A549 (cell line): ENCODE measurements around the gene RIPOR1. TPM values are rescaled to one million over a fixed set of nuclear protein-coding genes. Genes with fewer than 3 reads are reported as not detected.

Source experiments
- ATAC-seq, 2 experiments: fragments of 200-7000 bp in 1 of 2; fragments of >200 bp in 1 of 2; cut with Nextera tagmentation in 1 of 2; cut with Tn5 transposase in 1 of 2; 3 replicates each; pipeline versions ENCODE4 v1.8.0 to v1.9.1; 2018 to 2020; ENCODE audit warnings: mild to moderate bottlenecking in 1 of 2, moderate library complexity in 1 of 2
- CTCF ChIA-PET: fragments of 300-600 bp; sonication (Branson Sonifier 250); formaldehyde crosslinking; extraction: SDS; loops from one replicate; lab custom pipeline; 2021; ENCODE audit warnings: antibody characterized with exemption, inconsistent platforms; lab: Yijun Ruan, JAX
- POLR2A ChIA-PET: fragments of 350-600 bp; formaldehyde crosslinking; extraction: SDS; loops from one replicate; lab custom pipeline; 2021; ENCODE audit warnings: antibody characterized with exemption, inconsistent platforms; lab: Yijun Ruan, JAX
- DNase-seq, 2 experiments: peaks; one replicate each; pipeline versions ENCODE4 v3.0.0 to v3.0.0-alpha.2; 2011 to 2016; ENCODE audit warnings: low read depth in 1 of 2, low spot score in 1 of 2
- FAIRE-seq: peaks from 2 replicates; lab custom pipeline; 2011; peaks lifted over from hg19 to GRCh38; lab: Jason Lieb, UNC
- H3K27ac ChIP-seq, 2 experiments: fragments of >200 bp; sonication (Bioruptor Twin); formaldehyde crosslinking; 3 replicates each; pipeline ENCODE4 v1.5.1; 2016 to 2017
- H3K4me1 ChIP-seq: fragments of >200 bp; sonication (Bioruptor Twin); formaldehyde crosslinking; 3 replicates; pipeline ENCODE4 v1.6.1; 2016
- H3K4me2 ChIP-seq: fragments of >200 bp; sonication (Bioruptor Twin); formaldehyde crosslinking; 3 replicates; pipeline ENCODE4 v1.6.1; 2016
- H3K4me3 ChIP-seq: fragments of >200 bp; sonication (Bioruptor Twin); formaldehyde crosslinking; 3 replicates; pipeline ENCODE4 v1.5.1; 2016
- H3K9me3 ChIP-seq: fragments of >200 bp; sonication (Bioruptor Twin); formaldehyde crosslinking; 3 replicates; pipeline ENCODE4 v1.6.1; 2016
- ATOH8 ChIP-seq: fragments of 250-450 bp; sonication (Bioruptor Pico); IDR thresholded peaks from 2 replicates; pipeline ENCODE4 v1.5.0; 2020; ENCODE audit warnings: low read depth, mild to moderate bottlenecking, moderate library complexity
- ESRRA ChIP-seq: fragments of 150-350 bp; IDR thresholded peaks from 2 replicates; pipeline ENCODE4 v1.6.1; 2014; ENCODE audit warnings: mild to moderate bottlenecking, low read length, borderline replicate concordance
- HDAC2 ChIP-seq: fragments of 200-600 bp; sonication (generic); IDR thresholded peaks from 2 replicates; pipeline ENCODE4 v1.6.1; 2016
- HOXB13 ChIP-seq: fragments of 250-450 bp; sonication (Bioruptor Pico); IDR thresholded peaks from 2 replicates; pipeline ENCODE4 v1.5.0; 2020; ENCODE audit warnings: low read depth, mild to moderate bottlenecking, moderate library complexity
- KDM1A ChIP-seq: fragments of 200-600 bp; sonication (generic); IDR thresholded peaks from 2 replicates; pipeline ENCODE4 v1.6.1; 2016; ENCODE audit warnings: low read depth, mild to moderate bottlenecking
- NPAS2 ChIP-seq: fragments of 250-450 bp; sonication (Bioruptor Pico); IDR thresholded peaks from 2 replicates; pipeline ENCODE4 v1.8.0; 2022; ENCODE audit warnings: mild to moderate bottlenecking, moderate library complexity, borderline replicate concordance
- NR3C1 ChIP-seq: fragments of >200 bp; sonication (Bioruptor Twin); formaldehyde crosslinking; IDR thresholded peaks from 3 replicates; pipeline ENCODE4 v1.6.1; 2017
- PHF8 ChIP-seq: fragments of 200-600 bp; sonication (generic); IDR thresholded peaks from 2 replicates; pipeline ENCODE4 v1.6.1; 2016; ENCODE audit warnings: low read depth, mild to moderate bottlenecking, antibody characterized with exemption, moderate library complexity, borderline replicate concordance
- POLR2AphosphoS2 ChIP-seq: conservative IDR thresholded peaks from 2 replicates; pipeline ENCODE4 v1.6.1; 2012; ENCODE audit warnings: low read length, improper control_type of control experiment, inconsistent platforms
- SREBF2 ChIP-seq: fragments of 450-650 bp; IDR thresholded peaks from 2 replicates; pipeline ENCODE4 v1.6.1; 2014; ENCODE audit warnings: mild to moderate bottlenecking, moderate library complexity
- ZFP36 ChIP-seq: fragments of 450-650 bp; IDR thresholded peaks from 2 replicates; pipeline ENCODE4 v1.6.1; 2014; ENCODE audit warnings: borderline replicate concordance; ENCODE audit not compliant: partially characterized antibody
- ZNF302 ChIP-seq: fragments of 250-450 bp; sonication (Bioruptor Pico); IDR thresholded peaks from 2 replicates; pipeline ENCODE4 v1.9.0; 2021; ENCODE audit warnings: inconsistent platforms, mild to moderate bottlenecking, moderate library complexity
- ZSCAN20 ChIP-seq: fragments of 250-450 bp; sonication (Bioruptor Pico); IDR thresholded peaks from 2 replicates; pipeline ENCODE4 v1.8.0; 2022; ENCODE audit warnings: mild to moderate bottlenecking, moderate library complexity
- WGBS: methylation state at CpG from one replicate; pipeline ENCODE4 v1.1.6; 2017; ENCODE audit errors: missing lambda C conversion rate; 5-methylcytosine and 5-hydroxymethylcytosine counted together
- polyA plus RNA-seq, 4 experiments: library from polyadenylated mRNA; depleted of rRNA in 3 of 4; stranded (reverse); fragments of >200 nt; fragmentation: RNase III in 1 of 4; extraction: RNeasy Plus Mini Kit Qiagen cat#74134 plus additional on column Dnase treatment in 1 of 4; gene quantifications; 2 replicates in 3 of 4; 3 replicates in 1 of 4; pipeline ENCODE4 v1.2.3, GENCODE V29; 2011 to 2017
- small RNA-seq, 6 experiments: library from RNA; depleted of rRNA; stranded (forward); fragments of <200 nt; gene quantifications; one replicate each; pipeline ENCODE3, GENCODE V24; 2012

Gene RIPOR1
- polyA plus RNA-seq, 2 of the 4 experiments (the other 2 are of a cell fraction) = 7.2 to 23.0 TPM

- no peak overlapping the region; a peak in 1 of 6 replicates for H3K27ac ChIP-seq
- POLR2A ChIA-PET = no interaction called here
- peaks cover 9% of the 10 kb centered on the region; the same call in 1 of the 3 replicates for H3K4me1 ChIP-seq
- 83% methylated on average over 1 of the region's 1 CpG for WGBS
- ATAC-seq (peak; percentile 50 to 54; a peak in 3 of 6 replicates), DNase-seq (no peak), FAIRE-seq (no peak)
- H3K9me3 ChIP-seq = no peaks in the 10 kb centered on the region
- H3K4me2 ChIP-seq = no peak overlapping the region
- TF ChIP-seq ZSCAN20 (CRISPR knock-in tag) = no peak
- no peak for TF ChIP-seq KDM1A
- TF ChIP-seq ATOH8 (CRISPR knock-in tag) = no peak
- TF ChIP-seq NR3C1 = no peak
- no peak for TF ChIP-seq PHF8
- TF ChIP-seq NPAS2 = no peak
- no peak for TF ChIP-seq SREBF2
- TF ChIP-seq POLR2AphosphoS2 = no peak
- no peak for TF ChIP-seq HDAC2
- TF ChIP-seq ESRRA = no peak
- TF ChIP-seq ZNF302 (CRISPR knock-in tag) = no peak
- no peak for TF ChIP-seq HOXB13 (CRISPR knock-in tag)
- no peak for TF ChIP-seq ZFP36
- CTCF ChIA-PET = interaction anchor here (1.2 to 2.0 kb wide), 3 partner anchors 12 to 48 kb away, joined by 4 to 7 read pairs (median 6); no protein-coding TSS in a partner anchor
- H3K4me3 ChIP-seq = no peak overlapping the region
Observed at GRCh38 chr16:67594956-67595355, 66.3 kb downstream of the RIPOR1 start.

Small RNAs within 50 kb of the gene (small RNA-seq; reads per million reads assigned to genes)
- gene AC027682.3 = 0 reads per million in 6 experiments

Other genes with a start within 250 kb of the RIPOR1 start
- 10.0 and 17.7 TPM in 2 replicates for gene PLEKHG4, start 249.3 kb upstream of the RIPOR1 start, polyA plus RNA-seq (2011; rRNA removed)
- 15.6 to 16.6 TPM (median 15.9 TPM) in 3 replicates for gene PLEKHG4, start 249.3 kb upstream of the RIPOR1 start, polyA plus RNA-seq (2017; fragmentation: RNase III; extraction: RNeasy Plus Mini Kit Qiagen cat#74134 plus additional on column Dnase treatment)
- gene KCTD19, start 202.1 kb upstream of the RIPOR1 start, polyA plus RNA-seq (2011; rRNA removed) = 1.1 and 2.4 TPM in 2 replicates
- 0.57 to 1.00 TPM (median 0.76 TPM) in 3 replicates for gene KCTD19, start 202.1 kb upstream of the RIPOR1 start, polyA plus RNA-seq (2017; fragmentation: RNase III; extraction: RNeasy Plus Mini Kit Qiagen cat#74134 plus additional on column Dnase treatment)
- gene LRRC36, start 202.0 kb upstream of the RIPOR1 start, polyA plus RNA-seq (2011; rRNA removed) = 0.57 and 0.93 TPM in 2 replicates
- 0.25 to 0.48 TPM (median 0.44 TPM) in 3 replicates for gene LRRC36, start 202.0 kb upstream of the RIPOR1 start, polyA plus RNA-seq (2017; fragmentation: RNase III; extraction: RNeasy Plus Mini Kit Qiagen cat#74134 plus additional on column Dnase treatment)
- 9.4 and 10.6 TPM in 2 replicates for gene TPPP3, start 135.3 kb upstream of the RIPOR1 start, polyA plus RNA-seq (2011; rRNA removed)
- 8.7 to 10.9 TPM (median 9.6 TPM) in 3 replicates for gene TPPP3, start 135.3 kb upstream of the RIPOR1 start, polyA plus RNA-seq (2017; fragmentation: RNase III; extraction: RNeasy Plus Mini Kit Qiagen cat#74134 plus additional on column Dnase treatment)
- 3.5 and 3.8 TPM in 2 replicates for gene ZDHHC1, start 112.4 kb upstream of the RIPOR1 start, polyA plus RNA-seq (2011; rRNA removed)
- 5.0 to 7.2 TPM (median 5.9 TPM) in 3 replicates for gene ZDHHC1, start 112.4 kb upstream of the RIPOR1 start, polyA plus RNA-seq (2017; fragmentation: RNase III; extraction: RNeasy Plus Mini Kit Qiagen cat#74134 plus additional on column Dnase treatment)
- gene HSD11B2, start 97.7 kb upstream of the RIPOR1 start, polyA plus RNA-seq (2011; rRNA removed) = 0.53 and 0.75 TPM in 2 replicates
- gene HSD11B2, start 97.7 kb upstream of the RIPOR1 start, polyA plus RNA-seq (2017; fragmentation: RNase III; extraction: RNeasy Plus Mini Kit Qiagen cat#74134 plus additional on column Dnase treatment) = 0.93 to 1.6 TPM (median 1.2 TPM) in 3 replicates
- gene ATP6V0D1, start 47.7 kb upstream of the RIPOR1 start, polyA plus RNA-seq (2011; rRNA removed) = 45.6 and 45.7 TPM in 2 replicates
- 96.5 to 103 TPM (median 101 TPM) in 3 replicates for gene ATP6V0D1, start 47.7 kb upstream of the RIPOR1 start, polyA plus RNA-seq (2017; fragmentation: RNase III; extraction: RNeasy Plus Mini Kit Qiagen cat#74134 plus additional on column Dnase treatment)
- not detected in 2 replicates for gene AGRP, start 45.3 kb upstream of the RIPOR1 start, polyA plus RNA-seq (2011; rRNA removed)
- not detected in 3 replicates for gene AGRP, start 45.3 kb upstream of the RIPOR1 start, polyA plus RNA-seq (2017; fragmentation: RNase III; extraction: RNeasy Plus Mini Kit Qiagen cat#74134 plus additional on column Dnase treatment)
- gene CTCF, start 33.7 kb downstream of the RIPOR1 start, polyA plus RNA-seq (2011; rRNA removed) = 51.5 and 58.4 TPM in 2 replicates
- gene CTCF, start 33.7 kb downstream of the RIPOR1 start, polyA plus RNA-seq (2017; fragmentation: RNase III; extraction: RNeasy Plus Mini Kit Qiagen cat#74134 plus additional on column Dnase treatment) = 38.6 to 42.5 TPM (median 40.8 TPM) in 3 replicates
- 0.39 and 0.62 TPM in 2 replicates for gene CARMIL2, start 116.3 kb downstream of the RIPOR1 start, polyA plus RNA-seq (2011; rRNA removed)
- 0.95 to 1.3 TPM (median 1.2 TPM) in 3 replicates for gene CARMIL2, start 116.3 kb downstream of the RIPOR1 start, polyA plus RNA-seq (2017; fragmentation: RNase III; extraction: RNeasy Plus Mini Kit Qiagen cat#74134 plus additional on column Dnase treatment)
- 19.4 and 22.2 TPM in 2 replicates for gene ACD, start 131.4 kb downstream of the RIPOR1 start, polyA plus RNA-seq (2011; rRNA removed)
- 25.3 to 26.5 TPM (median 26.4 TPM) in 3 replicates for gene ACD, start 131.4 kb downstream of the RIPOR1 start, polyA plus RNA-seq (2017; fragmentation: RNase III; extraction: RNeasy Plus Mini Kit Qiagen cat#74134 plus additional on column Dnase treatment)
- gene PARD6A, start 132.1 kb downstream of the RIPOR1 start, polyA plus RNA-seq (2011; rRNA removed) = 1.7 and 1.8 TPM in 2 replicates
- gene PARD6A, start 132.1 kb downstream of the RIPOR1 start, polyA plus RNA-seq (2017; fragmentation: RNase III; extraction: RNeasy Plus Mini Kit Qiagen cat#74134 plus additional on column Dnase treatment) = 1.4 to 2.2 TPM (median 1.9 TPM) in 3 replicates
- gene ENKD1, start 137.9 kb downstream of the RIPOR1 start, polyA plus RNA-seq (2011; rRNA removed) = 4.0 and 4.3 TPM in 2 replicates
- 11.1 to 12.6 TPM (median 12.2 TPM) in 3 replicates for gene ENKD1, start 137.9 kb downstream of the RIPOR1 start, polyA plus RNA-seq (2017; fragmentation: RNase III; extraction: RNeasy Plus Mini Kit Qiagen cat#74134 plus additional on column Dnase treatment)
- gene C16orf86, start 138.0 kb downstream of the RIPOR1 start, polyA plus RNA-seq (2011; rRNA removed) = not detected in 2 replicates
- 0.05 to 0.21 TPM (median 0.06 TPM) in 3 replicates for gene C16orf86, start 138.0 kb downstream of the RIPOR1 start, polyA plus RNA-seq (2017; fragmentation: RNase III; extraction: RNeasy Plus Mini Kit Qiagen cat#74134 plus additional on column Dnase treatment)
- 10.3 and 11.0 TPM in 2 replicates for gene GFOD2, start 190.5 kb downstream of the RIPOR1 start, polyA plus RNA-seq (2011; rRNA removed)
- 16.1 to 17.8 TPM (median 16.4 TPM) in 3 replicates for gene GFOD2, start 190.5 kb downstream of the RIPOR1 start, polyA plus RNA-seq (2017; fragmentation: RNase III; extraction: RNeasy Plus Mini Kit Qiagen cat#74134 plus additional on column Dnase treatment)